Fibroblast of the aortic adventitia (primary cell): ENCODE results near the gene COL8A1. TPM values are rescaled to one million over a fixed set of nuclear protein-coding genes. Genes with fewer than 3 reads are reported as not detected.

Experiments used
- DNase-seq: peaks from one replicate; pipeline ENCODE4 v3.0.0-alpha.2; 2010; ENCODE audit warnings: low read depth
- H3K4me3 ChIP-seq: 2 replicates; pipeline ENCODE4 v1.5.1; 2011; ENCODE audit warnings: low read depth, mild to moderate bottlenecking, control low read depth, low read length, moderate library complexity
- total RNA-seq: library from RNA; depleted of rRNA; stranded (reverse); fragments of >200 nt; gene quantifications from 2 replicates; pipeline ENCODE4 v1.2.3, GENCODE V29; 2012; ENCODE audit warnings: low replicate concordance
- TF ChIP-seq, protein P1 (sequence below): IDR thresholded peaks from 2 replicates; pipeline ENCODE4 v1.5.1; 2011; ENCODE audit warnings: mild to moderate bottlenecking, low read length, control low read depth, inconsistent platforms; ENCODE audit not compliant: insufficient read depth

The COL8A1 gene
- total RNA-seq, 1 donor = 25.1 TPM

DNA sequence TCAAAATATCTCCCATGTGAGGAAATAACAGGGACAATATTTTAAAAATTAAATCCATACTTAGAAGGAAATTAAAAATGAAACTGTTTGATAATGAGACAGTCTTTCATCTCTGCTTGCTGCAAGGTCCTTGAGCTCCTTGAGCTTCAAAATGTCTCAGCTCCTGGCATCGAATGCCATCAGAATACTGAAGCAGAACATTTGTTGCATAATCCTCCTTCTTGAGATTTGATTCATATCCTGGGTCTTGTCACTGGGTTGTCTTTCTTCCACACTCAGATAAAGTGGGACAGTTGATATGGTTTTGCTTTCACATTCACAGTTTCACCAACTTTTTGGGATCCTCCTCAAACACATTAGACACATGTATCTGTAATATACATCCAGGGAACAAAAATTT is 27.8 kb downstream of the COL8A1 start:
- TF ChIP-seq, protein P1, sequence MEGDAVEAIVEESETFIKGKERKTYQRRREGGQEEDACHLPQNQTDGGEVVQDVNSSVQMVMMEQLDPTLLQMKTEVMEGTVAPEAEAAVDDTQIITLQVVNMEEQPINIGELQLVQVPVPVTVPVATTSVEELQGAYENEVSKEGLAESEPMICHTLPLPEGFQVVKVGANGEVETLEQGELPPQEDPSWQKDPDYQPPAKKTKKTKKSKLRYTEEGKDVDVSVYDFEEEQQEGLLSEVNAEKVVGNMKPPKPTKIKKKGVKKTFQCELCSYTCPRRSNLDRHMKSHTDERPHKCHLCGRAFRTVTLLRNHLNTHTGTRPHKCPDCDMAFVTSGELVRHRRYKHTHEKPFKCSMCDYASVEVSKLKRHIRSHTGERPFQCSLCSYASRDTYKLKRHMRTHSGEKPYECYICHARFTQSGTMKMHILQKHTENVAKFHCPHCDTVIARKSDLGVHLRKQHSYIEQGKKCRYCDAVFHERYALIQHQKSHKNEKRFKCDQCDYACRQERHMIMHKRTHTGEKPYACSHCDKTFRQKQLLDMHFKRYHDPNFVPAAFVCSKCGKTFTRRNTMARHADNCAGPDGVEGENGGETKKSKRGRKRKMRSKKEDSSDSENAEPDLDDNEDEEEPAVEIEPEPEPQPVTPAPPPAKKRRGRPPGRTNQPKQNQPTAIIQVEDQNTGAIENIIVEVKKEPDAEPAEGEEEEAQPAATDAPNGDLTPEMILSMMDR = no peak
- H3K4me3 ChIP-seq = no peak overlapping the region
- DNase-seq = peak; percentile 42

DNA sequence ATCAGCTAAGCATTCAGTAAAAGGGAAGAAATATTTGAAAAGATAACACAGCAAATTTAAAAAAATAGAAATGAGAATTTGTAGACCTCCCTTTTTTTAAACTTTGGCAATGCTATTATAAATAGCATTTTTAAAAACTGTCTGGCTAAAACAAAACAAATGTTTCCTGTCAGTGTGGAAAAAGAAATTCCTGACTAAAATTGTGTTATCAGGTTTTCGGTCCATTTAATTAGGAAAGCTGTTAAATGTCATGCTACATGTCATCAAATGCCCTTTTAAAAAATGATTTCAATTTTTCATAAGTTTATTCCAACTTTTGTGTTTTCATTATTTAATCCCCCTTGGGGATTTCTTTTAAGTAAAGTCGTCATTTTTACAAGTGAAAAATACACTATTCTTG is 29.6 kb downstream of the COL8A1 start:
- TF ChIP-seq, protein P1 = no peak
- DNase-seq = peak; percentile 42
- no peak overlapping the region for H3K4me3 ChIP-seq

DNA sequence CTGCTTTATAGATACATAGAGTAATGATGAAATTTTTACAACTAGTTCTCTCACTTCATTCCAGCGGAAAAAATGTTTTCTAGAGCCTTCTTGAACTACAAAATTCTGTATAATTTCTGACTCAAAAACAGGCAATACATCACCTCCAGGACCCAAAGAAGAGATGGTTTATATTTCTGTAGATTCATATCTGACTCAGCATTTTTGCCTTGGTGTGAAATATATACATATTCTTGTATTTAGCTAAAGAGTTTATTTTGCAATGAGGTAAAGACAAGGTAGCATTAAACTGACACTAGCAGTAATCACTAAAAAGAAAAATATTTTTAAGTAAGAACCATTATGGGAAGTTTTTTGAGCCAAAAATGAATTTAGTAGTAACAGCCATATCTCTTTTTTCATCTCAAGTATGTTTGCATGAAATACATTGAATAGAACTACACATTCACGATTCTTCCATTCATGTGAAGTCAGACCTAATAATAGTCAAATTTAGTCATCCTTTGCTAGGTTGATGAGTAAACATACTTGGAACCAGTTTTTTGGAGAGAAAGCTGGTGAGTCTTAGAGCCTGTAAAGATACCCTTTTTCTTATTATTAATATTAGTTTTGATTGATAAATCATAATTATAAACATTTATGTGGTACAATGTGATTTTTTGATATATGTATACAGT is 31.6 kb downstream of the COL8A1 start:
- DNase-seq = peak; percentile 67
- no peak overlapping the region for H3K4me3 ChIP-seq
- TF ChIP-seq, protein P1 = no peak

DNA sequence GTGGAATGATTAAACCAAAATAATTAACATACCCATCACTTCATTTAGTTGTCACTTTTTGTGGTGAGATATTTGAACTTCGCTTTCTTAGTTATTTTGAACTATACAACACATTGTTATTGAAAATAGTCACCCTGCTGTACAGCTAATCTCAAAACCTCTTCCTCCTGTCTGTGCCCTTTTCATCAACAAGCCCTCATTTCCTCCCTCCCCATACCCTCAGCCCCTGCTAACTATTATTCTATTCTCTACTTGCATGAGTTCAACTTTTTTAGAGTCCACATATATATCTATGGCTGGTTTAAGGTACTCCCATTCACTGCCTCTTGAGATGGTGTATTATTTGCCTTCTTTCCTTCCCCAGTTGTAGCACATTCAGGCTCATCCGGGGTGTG is 32.2 kb downstream of the COL8A1 start:
- H3K4me3 ChIP-seq = no peak overlapping the region
- no peak for DNase-seq
- TF ChIP-seq, protein P1 = no peak

DNA sequence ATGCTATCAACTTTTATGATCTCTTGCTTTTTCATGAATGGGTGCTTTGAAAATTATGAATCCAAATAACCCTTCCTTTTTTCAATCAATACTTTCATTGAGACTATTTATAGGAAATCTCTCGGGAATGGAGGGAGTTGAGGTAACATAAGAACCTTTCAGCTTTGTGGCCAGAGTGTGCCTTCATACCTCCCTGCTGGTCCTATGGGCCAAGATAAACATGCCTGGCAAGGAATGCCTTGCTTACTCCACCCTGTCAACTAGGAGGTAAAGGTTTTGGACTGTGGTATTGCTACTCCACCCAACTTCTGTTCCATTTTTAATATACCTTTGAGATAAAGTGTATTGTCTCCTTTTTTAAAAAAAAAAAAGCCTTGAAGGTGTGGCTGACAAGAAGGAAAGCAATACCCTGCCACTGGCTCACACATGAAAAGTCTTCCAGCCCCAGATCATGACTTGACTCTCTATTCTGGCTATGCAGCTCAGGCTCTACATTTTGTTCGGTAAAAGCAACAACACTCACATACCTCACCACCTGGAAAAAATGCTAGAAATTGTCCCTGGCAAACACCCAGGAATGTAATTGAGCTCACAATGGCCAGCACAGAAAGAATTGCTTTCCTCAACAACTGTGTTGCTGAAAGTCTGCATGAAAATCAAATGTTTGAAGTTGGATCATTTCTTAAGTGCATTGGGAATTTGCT is 35.8 kb downstream of the COL8A1 start:
- H3K4me3 ChIP-seq = no peak overlapping the region
- TF ChIP-seq, protein P1 = no peak
- DNase-seq = peak; percentile 76

DNA sequence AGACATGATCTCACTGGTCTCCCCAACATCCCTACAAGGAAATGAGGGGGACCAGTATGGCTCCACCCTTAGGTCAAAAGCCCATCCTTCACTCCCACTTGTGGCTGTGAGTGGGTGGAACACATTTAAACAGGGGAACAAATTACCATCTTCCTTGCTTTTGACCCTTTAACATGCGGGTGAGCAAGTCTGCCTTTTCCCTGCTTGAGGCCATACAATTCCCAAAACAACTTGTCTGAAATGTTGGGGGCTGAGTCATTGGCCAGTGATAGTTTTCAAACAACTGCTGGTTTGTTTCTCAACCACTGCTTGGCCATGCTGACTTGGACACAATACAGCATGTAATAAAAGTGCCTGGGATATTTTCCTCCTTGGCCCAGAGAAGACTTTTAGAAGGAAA is 39.6 kb downstream of the COL8A1 start:
- H3K4me3 ChIP-seq = no peak overlapping the region
- peak; percentile 97 for DNase-seq
- TF ChIP-seq, protein P1 = no peak
